RWPE1 (cell line): ENCODE measurements around the gene CACHD1.

ENCODE experiments used
- CTCF ChIA-PET: fragments of 350-600 bp; sonication (Branson Sonifier 250); formaldehyde crosslinking; extraction: SDS; loops from one replicate; lab custom pipeline; 2021; lab: Yijun Ruan, JAX
- POLR2A ChIA-PET: fragments of 400-600 bp; formaldehyde crosslinking; extraction: SDS; loops from one replicate; lab custom pipeline; 2020; ENCODE audit warnings: antibody characterized with exemption; ENCODE audit not compliant: low non-redundant PET; lab: Yijun Ruan, JAX
- DNase-seq: peaks from one replicate; pipeline ENCODE4 v3.0.0; 2012; ENCODE audit warnings: low spot score
- H3K27ac ChIP-seq: fragments of 450-650 bp; 2 replicates; pipeline ENCODE4 v1.5.1; 2017
- CTCF ChIP-seq: fragments of 450-650 bp; conservative IDR thresholded peaks from 2 replicates; pipeline ENCODE4 v1.5.1; 2017; ENCODE audit warnings: low read depth, mild to moderate bottlenecking

CACHD1 gene

GRCh38 chr1:64474665-64475439, 4.9 kb downstream of the CACHD1 start:
- no peak overlapping the region for H3K27ac ChIP-seq
- ChIA-PET POLR2A (no interaction called here), CTCF (no interaction called here)
- no peak for TF ChIP-seq CTCF
- DNase-seq, result no peak

GRCh38 chr1:64476251-64476952, 6.5 kb downstream of the CACHD1 start:
- DNase-seq, result no peak
- no peak for TF ChIP-seq CTCF
- ChIA-PET POLR2A (no interaction called here), CTCF (no interaction called here)
- no peak overlapping the region for H3K27ac ChIP-seq

GRCh38 chr1:64478594-64479470, 8.9 kb downstream of the CACHD1 start:
- no peak overlapping the region for H3K27ac ChIP-seq
- CTCF ChIA-PET, result interaction anchor here (0.7 kb wide), 1 partner anchor 42 kb away, joined by 3 read pairs; no protein-coding TSS in a partner anchor
- POLR2A ChIA-PET, result no interaction called here
- no peak for DNase-seq
- no peak for TF ChIP-seq CTCF

- POLR2A ChIA-PET, result no interaction called here
- H3K27ac ChIP-seq, result no peak overlapping the region
- CTCF ChIA-PET, result interaction anchor here (0.5 kb wide), 1 partner anchor 164 kb away, joined by 3 read pairs; no protein-coding TSS in a partner anchor
- no peak for TF ChIP-seq CTCF
- DNase-seq, result no peak
These were observed 9.9 kb downstream of the CACHD1 start for GRCh38 chr1:64479874-64480273.

- no peak overlapping the region for H3K27ac ChIP-seq
- ChIA-PET POLR2A (no interaction called here), CTCF (no interaction called here)
- no peak for TF ChIP-seq CTCF
- DNase-seq, result no peak
These were observed 11.3 kb downstream of the CACHD1 start for GRCh38 chr1:64480999-64481772.
